Brain microvascular endothelial cell (primary cell): ENCODE data around the gene NODAL.
A peak's percentile ranks its signal among the peaks of the same experiment; 100 is the strongest.

Experiments used
- DNase-seq: peaks from one replicate; pipeline ENCODE4 v3.0.0-alpha.2; 2020
- H3K27ac ChIP-seq: fragments of 250-450 bp; sonication (Bioruptor Pico); 2 replicates; pipeline ENCODE4 v1.5.1; 2020; ENCODE audit warnings: mild to moderate bottlenecking, moderate library complexity
- H3K27me3 ChIP-seq: fragments of 250-450 bp; sonication (Bioruptor Pico); replicated peaks from 2 replicates; pipeline ENCODE4 v1.5.1; 2020; ENCODE audit warnings: mild to moderate bottlenecking
- H3K36me3 ChIP-seq: fragments of 250-450 bp; sonication (Bioruptor Pico); replicated peaks from 2 replicates; pipeline ENCODE4 v1.5.1; 2020; ENCODE audit warnings: mild to moderate bottlenecking
- H3K4me3 ChIP-seq: 2 replicates; pipeline ENCODE4 v1.5.1; 2011; ENCODE audit warnings: low read depth, mild to moderate bottlenecking, control low read depth, low read length, moderate library complexity
- CTCF ChIP-seq: IDR thresholded peaks from 2 replicates; pipeline ENCODE4 v1.5.1; 2011; ENCODE audit warnings: low read depth, mild to moderate bottlenecking, moderate library complexity, low read length, control low read depth, inconsistent platforms; ENCODE audit errors: missing control alignments
- in situ Hi-C: cut with HindIII; loops from 2 replicates; pipeline ENCODE4 v1.10.0; 2017; ENCODE audit warnings: low sequenced_read_pairs, low pct_ligation_motif_present

NODAL gene

GRCh38 chr10:70466951-70467350 is 25.5 kb upstream of the NODAL start:
- Histone ChIP-seq H3K27ac (no peak overlapping the region), H3K4me3 (no peak overlapping the region), H3K27me3 (peaks cover 7% of the 10 kb centered on the region), H3K36me3 (no peaks in the 10 kb centered on the region)
- no peak for DNase-seq
- in situ Hi-C loops: no loop called here
- TF ChIP-seq CTCF: no peak

- in situ Hi-C loops: no loop called here
- Histone ChIP-seq H3K27me3 (peaks cover 7% of the 10 kb centered on the region), H3K36me3 (no peaks in the 10 kb centered on the region)
Observed at GRCh38 chr10:70465832-70466231, 24.4 kb upstream of the NODAL start.

GRCh38 chr10:70465278-70465677 is 23.8 kb upstream of the NODAL start:
- Histone ChIP-seq H3K36me3 (no peaks in the 10 kb centered on the region), H3K27me3 (peaks cover 7% of the 10 kb centered on the region), H3K27ac (no peak overlapping the region), H3K4me3 (no peak overlapping the region)
- in situ Hi-C loops: no loop called here
- no peak for DNase-seq
- TF ChIP-seq CTCF: no peak

More at GRCh38 chr10:70465832-70466231, 24.4 kb upstream of the NODAL start:
- DNase-seq: no peak
- no peak for TF ChIP-seq CTCF
- no peak overlapping the region for H3K27ac ChIP-seq
- no peak overlapping the region for H3K4me3 ChIP-seq

DNA sequence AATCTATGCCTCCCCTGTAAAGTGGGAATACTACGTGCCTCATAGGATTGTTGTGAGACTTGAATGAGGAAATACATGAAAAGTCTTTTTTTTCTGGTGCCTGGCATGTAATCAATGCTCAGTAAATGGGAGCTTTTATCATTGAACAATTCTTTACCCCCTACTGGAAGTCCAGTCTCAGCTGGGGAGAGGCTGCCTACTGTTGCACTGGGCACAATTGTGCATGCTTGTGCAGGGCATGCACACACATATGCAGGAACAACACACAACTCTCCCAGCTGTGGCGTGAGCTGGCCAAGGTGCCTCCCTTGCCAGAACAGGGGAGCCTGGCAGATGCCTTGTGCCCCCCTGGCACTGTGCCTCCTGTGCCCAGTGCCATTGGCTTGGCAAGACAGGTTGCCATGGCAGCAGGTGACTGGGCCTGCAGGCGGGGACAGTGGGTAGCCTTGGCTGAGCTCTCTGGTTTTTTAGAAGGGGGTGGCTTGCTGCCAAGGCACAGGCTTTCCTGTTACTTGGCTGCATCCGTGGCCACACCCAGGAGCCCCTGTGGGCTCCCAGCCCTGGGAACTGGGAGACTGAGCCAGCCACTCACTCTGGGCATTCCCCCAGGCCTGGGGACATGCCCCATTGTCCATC is 21.0 kb upstream of the NODAL start:
- no peaks in the 10 kb centered on the region for H3K36me3 ChIP-seq
- TF ChIP-seq CTCF: no peak
- H3K4me3 ChIP-seq: no peak overlapping the region
- H3K27me3 ChIP-seq: peaks cover 3% of the 10 kb centered on the region
- no peak overlapping the region for H3K27ac ChIP-seq
- in situ Hi-C loops: no loop called here
- no peak for DNase-seq

- DNase-seq: peak; percentile 56
- Histone ChIP-seq H3K4me3 (no peak overlapping the region), H3K27ac (no peak overlapping the region), H3K27me3 (peaks cover 1% of the 10 kb centered on the region), H3K36me3 (no peaks in the 10 kb centered on the region)
- in situ Hi-C loops: no loop called here
- peak; percentile 95 for TF ChIP-seq CTCF
Observed at GRCh38 chr10:70461397-70462348, 20.2 kb upstream of the NODAL start.
